GM12875 (cell line): ENCODE results near the gene POFUT2.

Experiments
- H3K4me3 ChIP-seq: one replicate; pipeline ENCODE4 v1.5.1; 2011; ENCODE audit warnings: low read depth, low read length, control low read depth
- TF ChIP-seq, protein P1 (sequence below): IDR thresholded peaks from 2 replicates; pipeline ENCODE4 v1.5.1; 2011; ENCODE audit warnings: low read depth, mild to moderate bottlenecking, control low read depth, inconsistent platforms, low read length, moderate library complexity, borderline replicate concordance; ENCODE audit not compliant: insufficient read depth

Gene POFUT2

GRCh38 chr21:45234965-45235364 is 52.7 kb downstream of the POFUT2 start:
- no peak overlapping the region for H3K4me3 ChIP-seq
- TF ChIP-seq, protein P1, sequence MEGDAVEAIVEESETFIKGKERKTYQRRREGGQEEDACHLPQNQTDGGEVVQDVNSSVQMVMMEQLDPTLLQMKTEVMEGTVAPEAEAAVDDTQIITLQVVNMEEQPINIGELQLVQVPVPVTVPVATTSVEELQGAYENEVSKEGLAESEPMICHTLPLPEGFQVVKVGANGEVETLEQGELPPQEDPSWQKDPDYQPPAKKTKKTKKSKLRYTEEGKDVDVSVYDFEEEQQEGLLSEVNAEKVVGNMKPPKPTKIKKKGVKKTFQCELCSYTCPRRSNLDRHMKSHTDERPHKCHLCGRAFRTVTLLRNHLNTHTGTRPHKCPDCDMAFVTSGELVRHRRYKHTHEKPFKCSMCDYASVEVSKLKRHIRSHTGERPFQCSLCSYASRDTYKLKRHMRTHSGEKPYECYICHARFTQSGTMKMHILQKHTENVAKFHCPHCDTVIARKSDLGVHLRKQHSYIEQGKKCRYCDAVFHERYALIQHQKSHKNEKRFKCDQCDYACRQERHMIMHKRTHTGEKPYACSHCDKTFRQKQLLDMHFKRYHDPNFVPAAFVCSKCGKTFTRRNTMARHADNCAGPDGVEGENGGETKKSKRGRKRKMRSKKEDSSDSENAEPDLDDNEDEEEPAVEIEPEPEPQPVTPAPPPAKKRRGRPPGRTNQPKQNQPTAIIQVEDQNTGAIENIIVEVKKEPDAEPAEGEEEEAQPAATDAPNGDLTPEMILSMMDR = no peak

DNA sequence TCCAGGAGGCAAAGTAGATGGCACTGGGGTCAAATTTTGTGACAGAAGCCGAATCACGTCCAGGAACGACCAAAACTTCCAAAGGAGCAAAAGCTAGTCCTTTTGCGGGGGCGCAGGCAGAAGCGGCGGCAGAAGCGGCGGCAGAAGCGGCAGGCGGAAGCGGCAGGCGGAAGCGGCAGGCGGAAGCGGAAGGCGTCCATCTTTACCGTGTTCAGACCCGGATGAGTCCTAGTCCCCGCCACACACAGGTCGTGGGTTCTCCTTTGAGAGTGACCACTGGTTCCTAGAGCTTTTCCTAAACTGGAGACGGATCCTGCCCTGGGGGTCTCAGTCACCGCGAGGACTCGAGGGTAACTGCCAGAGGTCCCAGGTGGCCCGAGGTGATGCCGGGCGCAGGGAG is 53.6 kb downstream of the POFUT2 start:
- TF ChIP-seq, protein P1 = no peak
- no peak overlapping the region for H3K4me3 ChIP-seq

- TF ChIP-seq, protein P1 = no peak
- no peak overlapping the region for H3K4me3 ChIP-seq
These were observed 56.0 kb downstream of the POFUT2 start for GRCh38 chr21:45231705-45232104.

- H3K4me3 ChIP-seq = no peak overlapping the region
- TF ChIP-seq, protein P1 = no peak
These were observed 58.9 kb downstream of the POFUT2 start for GRCh38 chr21:45228656-45229240.

DNA sequence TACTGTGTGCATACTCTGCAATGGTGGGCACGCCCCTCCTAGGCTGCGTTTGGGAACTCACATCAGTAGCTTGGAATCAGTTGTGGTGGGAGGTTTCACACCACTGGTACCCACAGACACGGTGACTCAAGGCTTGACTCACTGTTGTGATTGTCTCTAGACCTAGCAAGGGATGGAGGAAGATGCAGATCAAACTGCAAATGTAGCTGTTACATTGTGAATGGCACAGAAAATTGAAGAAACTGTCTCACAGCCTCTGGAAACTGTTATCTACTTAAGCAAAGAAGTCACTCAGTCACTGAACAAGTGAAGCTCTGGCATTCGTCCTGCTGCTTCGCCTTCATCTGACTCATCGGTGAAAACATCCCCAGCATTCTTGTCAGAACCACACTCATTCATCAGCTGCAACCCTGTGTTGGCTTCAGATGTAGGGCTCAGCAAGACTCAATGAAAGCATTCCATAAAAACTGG is 59.5 kb downstream of the POFUT2 start:
- TF ChIP-seq, protein P1 = no peak
- H3K4me3 ChIP-seq = no peak overlapping the region

- TF ChIP-seq, protein P1 = no peak
- H3K4me3 ChIP-seq = no peak overlapping the region
These were observed 60.0 kb downstream of the POFUT2 start for GRCh38 chr21:45227735-45228134.

DNA sequence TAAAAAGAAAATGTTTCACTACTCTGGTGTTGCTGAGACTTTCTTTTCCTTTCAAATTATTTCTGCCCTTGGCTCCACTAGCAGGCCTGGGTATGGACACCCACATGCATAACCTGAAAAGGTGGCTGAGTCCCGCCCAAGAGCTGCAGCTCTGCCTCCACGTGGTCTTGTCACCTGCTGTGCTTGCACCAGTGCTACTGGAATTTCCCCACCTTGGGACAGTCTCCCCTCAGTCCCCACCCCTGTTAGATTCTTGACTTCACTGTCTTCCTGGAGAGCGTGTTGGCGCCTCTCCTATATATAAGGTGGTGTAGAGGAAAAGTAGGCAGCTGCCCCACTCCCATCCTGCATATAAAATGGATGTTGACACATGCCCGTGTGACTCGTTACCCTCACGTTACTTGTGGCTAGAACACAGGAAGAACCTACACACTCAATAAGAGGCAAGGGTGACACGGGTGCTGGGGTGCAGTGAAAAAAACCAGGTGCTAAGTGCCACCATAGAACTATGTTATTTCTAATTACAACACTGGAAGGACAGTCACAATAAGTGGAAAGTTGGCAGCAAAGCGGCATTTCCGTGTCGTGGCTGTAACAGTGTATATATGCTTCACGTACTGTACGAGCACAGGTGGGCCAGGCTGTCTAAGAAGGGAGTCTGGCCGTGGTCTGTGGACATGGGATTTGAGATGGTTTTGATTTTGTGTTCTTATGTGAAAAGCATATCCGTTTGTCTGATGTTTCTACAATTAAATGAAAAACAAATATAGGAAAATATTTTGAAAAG is 61.0 kb downstream of the POFUT2 start:
- H3K4me3 ChIP-seq = no peak overlapping the region
- TF ChIP-seq, protein P1 = no peak
